Thyroid gland (tissue), 4 donors: Measurements from ENCODE around the gene JMY.

ENCODE experiments used
- CTCF ChIP-seq, 6 experiments: fragments of 200-600 bp in 3 of 6; fragments of 450-650 bp in 3 of 6; sonication (generic) in 3 of 6; IDR thresholded peaks; one replicate each; pipeline ENCODE4 v1.5.1; 2016 to 2019; ENCODE audit warnings: antibody characterized with exemption in 6 of 6, mild to moderate bottlenecking in 2 of 6, inconsistent platforms in 1 of 6, moderate library complexity in 1 of 6
- POLR2A ChIP-seq, 2 donors: fragments of 450-650 bp; IDR thresholded peaks; one replicate each; pipeline ENCODE4 v1.6.1; 2017; ENCODE audit warnings: antibody characterized with exemption in 2 of 2, mild to moderate bottlenecking in 2 of 2, moderate library complexity in 1 of 2

GRCh38 chr5:79236362-79236969 lies 535 bp downstream of the JMY start:
- TF ChIP-seq CTCF (IDR thresholded peaks at IDR 0.05) (no peak), POLR2A (IDR thresholded peaks at IDR 0.05) (no peak)
